ENCODE data around the gene HS1BP3. TPM values are rescaled to one million over a fixed set of nuclear protein-coding genes. Genes with fewer than 3 reads are reported as not detected.
A peak's percentile ranks its signal among the peaks of the same experiment; 100 is the strongest.

The HS1BP3 gene
- total and polyA plus RNA-seq, 2 of the 13 experiments (the other 11 are each of a cell fraction or from before 2014, with no cell fraction given): 15.2 to 22.0 TPM

- no TSS peak for BruUV-seq (replicated peaks)
- no peaks in the 10 kb centered on the region for H3K36me3 ChIP-seq (replicated peaks in 1 of 2; ENCODE audit: control insufficient read depth in 1 of 2, insufficient read depth in 2 of 2, low read length in 2 of 2)
- WGBS (ENCODE audit: low lambda C conversion rate): 92% methylated on average over 10 of the region's 10 CpGs
- no peak overlapping the region for H3K4me3 ChIP-seq (replicated peaks in 1 of 3; ENCODE audit: insufficient read depth in 1 of 3, low read depth in 2 of 3, low read length in 3 of 3)
- intact Hi-C loops (cut with micrococcal nuclease; ENCODE audit: unreplicated experiment) (no loop called here), in situ Hi-C loops (cut with HindIII; ENCODE audit: extremely low pct_ligation_motif_present, low pct_unique_long_range_greater_than_20kb) (no loop called here)
- no peak overlapping the region for H3K9ac ChIP-seq (ENCODE audit: insufficient read depth, low read depth, low read length)
- H3K9me3 ChIP-seq (ENCODE audit: low read length): no peaks in the 10 kb centered on the region
- H4K20me1 ChIP-seq (ENCODE audit: insufficient read depth, low read length): no peaks in the 10 kb centered on the region
- DNase-seq (ENCODE audit: low spot score): no peak
- CTCF ChIA-PET (ENCODE audit: low intra/inter-chr PET ratio, low total read pairs): no interaction called here
- TF ChIP-seq NFE2L1 (CRISPR knock-in tag; IDR thresholded peaks at IDR 0.05; ENCODE audit: borderline replicate concordance): 0 out of 2 replicates have a peak, but pooled peaks have one; percentile 7
- TF ChIP-seq ZNF251 (CRISPR knock-in tag; IDR thresholded peaks at IDR 0.05): no peak
- TF ChIP-seq ZNF572 (CRISPR knock-in tag; IDR thresholded peaks at IDR 0.05): 0 out of 2 replicates have a peak, but pooled peaks have one; percentile 8
- no peaks in the 10 kb centered on the region for H3K27me3 ChIP-seq (ENCODE audit: control insufficient read depth in 1 of 2, insufficient read depth in 2 of 2, low read length in 2 of 2)
- no peak for FAIRE-seq
- H3K4me2 ChIP-seq (ENCODE audit: low read depth, low read length): no peak overlapping the region
- H3K27ac ChIP-seq (ENCODE audit: extremely low read length, insufficient read depth, low read length): no peak overlapping the region
- POLR2A ChIA-PET: interaction anchor here (1.3 to 36.8 kb wide), 7 partner anchors 8 to 119 kb away, joined by 6 to 1537 read pairs (median 10); partner anchors contain the start of gene RHOB
- no peak for ATAC-seq
- H2AFZ ChIP-seq (ENCODE audit: low read length): no peak overlapping the region
- peaks cover 98% of the 10 kb centered on the region for H3K4me1 ChIP-seq (ENCODE audit: insufficient read depth, low read length)
- no peaks in the 10 kb centered on the region for H3K79me2 ChIP-seq (ENCODE audit: insufficient read depth, low read length)
Measured at GRCh38 chr2:20571231-20571630, 79.7 kb downstream of the HS1BP3 start.

- Histone ChIP-seq H3K27ac (ENCODE audit: extremely low read length, insufficient read depth, low read length) (peak overlapping the region; percentile 49), H3K9me3 (ENCODE audit: low read length) (no peaks in the 10 kb centered on the region), H3K4me1 (ENCODE audit: insufficient read depth, low read length) (peaks cover 99% of the 10 kb centered on the region), H3K4me3 (replicated peaks in 1 of 3; ENCODE audit: insufficient read depth in 1 of 3, low read depth in 2 of 3, low read length in 3 of 3) (no peak overlapping the region), H3K36me3 (replicated peaks in 1 of 2; ENCODE audit: control insufficient read depth in 1 of 2, insufficient read depth in 2 of 2, low read length in 2 of 2) (no peaks in the 10 kb centered on the region), H2AFZ (ENCODE audit: low read length) (no peak overlapping the region), H3K4me2 (ENCODE audit: low read depth, low read length) (no peak overlapping the region), H3K79me2 (ENCODE audit: insufficient read depth, low read length) (no peaks in the 10 kb centered on the region), H4K20me1 (ENCODE audit: insufficient read depth, low read length) (no peaks in the 10 kb centered on the region), H3K27me3 (ENCODE audit: control insufficient read depth in 1 of 2, insufficient read depth in 2 of 2, low read length in 2 of 2) (no peaks in the 10 kb centered on the region), H3K9ac (ENCODE audit: insufficient read depth, low read depth, low read length) (peak overlapping the region; percentile 29)
- BruUV-seq (replicated peaks): no TSS peak
- DNase-seq (ENCODE audit: low spot score): no peak
- ChIA-PET CTCF (ENCODE audit: low intra/inter-chr PET ratio, low total read pairs) (no interaction called here), POLR2A (interaction anchor here (1.3 to 36.8 kb wide), 5 partner anchors 9 to 118 kb away, joined by 6 to 1537 read pairs (median 12); partner anchors contain the start of gene RHOB)
- ATAC-seq: no peak
- FAIRE-seq: no peak
- in situ Hi-C loops (cut with HindIII; ENCODE audit: extremely low pct_ligation_motif_present, low pct_unique_long_range_greater_than_20kb): no loop called here
- intact Hi-C loops (cut with micrococcal nuclease; ENCODE audit: unreplicated experiment): no loop called here
- WGBS (ENCODE audit: low lambda C conversion rate): 95% methylated on average over 6 of the region's 6 CpGs
- TF ChIP-seq KDM5A (IDR thresholded peaks at IDR 0.05; ENCODE audit: borderline replicate concordance, low read length) (no peak), TBL1XR1 (IDR thresholded peaks at IDR 0.05; ENCODE audit: borderline replicate concordance, low read length, partially characterized antibody) (no peak), KDM5B (CRISPR knock-in tag; IDR thresholded peaks at IDR 0.05; ENCODE audit: borderline replicate concordance) (0 out of 2 replicates have a peak, but pooled peaks have one; percentile 34), HNRNPLL (IDR thresholded peaks at IDR 0.05; ENCODE audit: low read depth, low read length, poor library complexity, severe bottlenecking) (no peak), ZFY (CRISPR knock-in tag; IDR thresholded peaks at IDR 0.05) (no peak), KDM4B (CRISPR knock-in tag; IDR thresholded peaks at IDR 0.05) (no peak), ZMAT5 (CRISPR knock-in tag; IDR thresholded peaks at IDR 0.05; ENCODE audit: borderline replicate concordance, low read depth) (no peak), ZNF350 (CRISPR knock-in tag; IDR thresholded peaks at IDR 0.05; ENCODE audit: borderline replicate concordance, low read depth) (no peak), ZNF556 (CRISPR knock-in tag; IDR thresholded peaks at IDR 0.05; ENCODE audit: borderline replicate concordance) (no peak), RARA (CRISPR knock-in tag; IDR thresholded peaks at IDR 0.05) (no peak)
Measured at GRCh38 chr2:20570249-20570648, 80.6 kb downstream of the HS1BP3 start.

All from HepG2 (cell line).